SK-N-MC (cell line): Measurements from ENCODE around the gene SLC35B2.

ENCODE experiments used
- FOXP2 ChIP-seq: optimal IDR thresholded peaks from 2 replicates; pipeline ENCODE3; 2011; ENCODE audit warnings: mild to moderate bottlenecking, moderate library complexity; ENCODE audit not compliant: insufficient read depth; ENCODE audit errors: extremely low read length, control extremely low read depth
- POLR2AphosphoS5 ChIP-seq: IDR thresholded peaks from 2 replicates; pipeline ENCODE4 v1.6.1; 2012; ENCODE audit warnings: mild to moderate bottlenecking, low read depth, low read length, borderline replicate concordance

GRCh38 chr6:44272999-44273566 is 15.8 kb upstream of the SLC35B2 start:
- TF ChIP-seq FOXP2 (no peak), POLR2AphosphoS5 (no peak)
